K562 (cell line): Measurements from ENCODE around the gene PDE3A. TPM values are rescaled to one million over a fixed set of nuclear protein-coding genes. Genes with fewer than 3 reads are reported as not detected.

Source experiments
- E2F4 ChIP-seq: sonication (generic); formaldehyde crosslinking; IDR thresholded peaks from 2 replicates; pipeline ENCODE4 v1.8.0; 2022; ENCODE audit warnings: mild to moderate bottlenecking, low read depth, missing genetic modification reagents
- ZBTB40 ChIP-seq, 2 experiments: fragments of 450-650 bp in 1 of 2; sonication (generic) in 1 of 2; formaldehyde crosslinking in 1 of 2; IDR thresholded peaks; 2 replicates each; pipeline versions ENCODE4 v1.7.1 to v1.9.0; 2016 to 2022; ENCODE audit warnings: inconsistent platforms in 1 of 2, mild to moderate bottlenecking in 1 of 2, missing genetic modification reagents in 1 of 2
- ZNF639 ChIP-seq, 2 experiments: fragments of 200-800 bp in 1 of 2; sonication (Bioruptor generic) in 1 of 2; sonication (generic) in 1 of 2; formaldehyde crosslinking in 1 of 2; IDR thresholded peaks in 1 of 2; conservative IDR thresholded peaks in 1 of 2; 2 replicates each; pipeline versions ENCODE4 v1.5.0 to v1.6.1; 2016 to 2020; ENCODE audit warnings: missing compliant biosample characterization in 1 of 2, missing genetic modification characterization in 1 of 2, missing genetic modification reagents in 1 of 2
- polyA plus RNA-seq, 8 experiments: library from polyadenylated mRNA; depleted of rRNA in 4 of 8; stranded (reverse) in 5 of 8; unstranded in 3 of 8; fragments of >200 nt; fragmentation: Nextera tagmentation in 2 of 8; fragmentation: Illumina TruSeq in 1 of 8; extraction: Ambion mirVana in 2 of 8; extraction: Trizol in 1 of 8; gene quantifications; 2 replicates each; pipeline versions ENCODE4 v1.2.1 to v1.2.3, GENCODE V29; 2011 to 2014; ENCODE audit warnings: inconsistent platforms in 1 of 8, missing spikeins in 1 of 8
- total RNA-seq, 7 experiments: library from RNA; depleted of rRNA in 6 of 7; stranded (reverse); fragments of >200 nt in 6 of 7; fragmentation: Illumina TruSeq in 2 of 7; extraction: Trizol in 2 of 7; gene quantifications; 2 replicates each; pipeline versions ENCODE4 v1.2.1 to v1.2.3, GENCODE V29; 2011 to 2021; ENCODE audit warnings: low replicate concordance in 1 of 7

Gene PDE3A
- total and polyA plus RNA-seq, 9 of the 15 experiments (the other 6 are each of a cell fraction or from before 2014, with no cell fraction given): 0.02 TPM; not detected in 8

GRCh38 chr12:20602641-20603391, 234.5 kb downstream of the PDE3A start (continued):
- TF ChIP-seq ZBTB40 (IDR thresholded peaks at IDR 0.05): no peak
- TF ChIP-seq ZBTB40 (CRISPR knock-in tag; IDR thresholded peaks at IDR 0.05): no peak
- no peak for TF ChIP-seq E2F4 (CRISPR knock-in tag)
- no peak for TF ChIP-seq ZNF639 (CRISPR knock-in tag; conservative IDR thresholded peaks at IDR 0.05 in 1 of 2, IDR thresholded peaks at IDR 0.05 in 1 of 2)
